Measurements from ENCODE around the gene F11.
"Not testable (repeated sequence)": the region's sequence is repeated elsewhere in the genome, so short reads cannot be mapped to it uniquely, and the experiment has no call there.

Gene F11

DNA sequence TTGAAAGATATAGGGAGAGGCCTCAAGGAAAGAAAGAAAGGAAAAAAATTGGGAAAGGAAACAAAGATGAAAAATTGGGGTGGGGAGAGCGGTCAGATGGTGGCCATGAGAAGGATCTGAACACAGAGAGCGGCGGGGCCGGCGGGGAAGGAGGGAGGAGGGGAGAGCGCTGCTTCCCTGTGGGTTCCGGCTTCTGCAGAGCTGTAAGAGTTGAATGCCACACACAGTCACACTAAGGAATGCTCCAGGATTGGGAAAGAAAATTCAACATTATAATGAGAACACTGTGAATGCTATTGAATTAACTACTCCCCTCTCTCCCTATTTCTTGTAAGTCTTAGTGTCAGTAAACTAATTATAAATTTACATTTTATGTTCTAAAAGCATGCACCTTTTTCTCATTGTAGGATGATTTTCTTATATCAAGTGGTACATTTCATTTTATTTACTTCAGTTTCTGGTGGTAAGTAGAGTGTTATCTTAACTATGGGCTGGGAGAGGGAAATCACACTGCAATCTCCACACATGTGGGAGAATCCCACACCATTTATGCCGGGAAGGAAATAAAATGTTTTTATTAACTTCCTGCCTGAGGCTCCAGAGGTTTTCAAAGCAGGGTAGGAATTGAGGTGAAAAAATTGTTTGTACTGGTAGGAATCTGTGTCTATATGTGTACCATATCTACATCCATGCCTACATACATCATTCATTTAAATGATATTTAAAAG lies 904 bp downstream of the F11 start:
- H3K4me2 ChIP-seq = no peak overlapping the region
- no peaks in the 10 kb centered on the region for H3K27me3 ChIP-seq
- H3K4me1 ChIP-seq = no peaks in the 10 kb centered on the region
- H3K4me3 ChIP-seq = no peak overlapping the region
- H3K9me3 ChIP-seq (replicated peaks in 1 of 11) = no peaks in the 10 kb centered on the region
- H3K36me3 ChIP-seq = no peaks in the 10 kb centered on the region
- no peak for TF ChIP-seq Cebpa-rat (IDR thresholded peaks at IDR 0.05)
- no peak overlapping the region for H3K27ac ChIP-seq
- no peak overlapping the region for H3K9ac ChIP-seq
- H4K20me1 ChIP-seq = no peaks in the 10 kb centered on the region

DNA sequence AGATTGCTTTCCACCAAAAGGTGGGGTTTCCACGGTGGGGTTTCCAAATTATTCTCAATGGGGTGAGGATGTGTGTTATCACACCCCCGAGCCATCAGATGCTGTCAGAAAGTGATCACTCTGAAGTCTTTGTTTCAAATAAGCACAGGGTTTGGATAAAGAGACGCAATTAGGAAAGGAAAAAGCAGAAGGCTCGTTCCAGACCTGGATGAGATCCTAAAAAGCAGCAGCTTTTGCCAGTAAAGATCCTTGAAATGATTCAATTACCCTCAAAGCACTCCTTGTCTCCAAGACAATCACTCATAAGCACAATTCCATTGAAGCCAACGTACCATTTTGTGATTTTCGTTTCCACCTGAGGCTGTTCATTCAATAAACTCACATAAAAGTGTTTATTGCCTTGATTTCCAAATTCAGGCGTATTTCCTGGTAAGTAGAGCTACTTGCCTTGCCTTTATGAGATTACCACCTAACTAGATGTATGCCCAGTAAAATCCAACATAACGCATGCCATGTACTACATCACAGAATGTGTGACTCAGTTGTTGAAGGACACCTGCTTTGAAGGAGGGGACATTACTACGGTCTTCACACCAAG lies 5.2 kb downstream of the F11 start:
- Histone ChIP-seq H3K27ac (no peak overlapping the region), H3K4me3 (no peak overlapping the region), H3K27me3 (no peaks in the 10 kb centered on the region), H3K4me2 (no peak overlapping the region), H3K36me3 (no peaks in the 10 kb centered on the region), H3K9ac (no peak overlapping the region), H3K4me1 (no peaks in the 10 kb centered on the region), H4K20me1 (no peaks in the 10 kb centered on the region), H3K9me3 (replicated peaks in 1 of 11) (no peaks in the 10 kb centered on the region)
- no peak for TF ChIP-seq Cebpa-rat (IDR thresholded peaks at IDR 0.05)

DNA sequence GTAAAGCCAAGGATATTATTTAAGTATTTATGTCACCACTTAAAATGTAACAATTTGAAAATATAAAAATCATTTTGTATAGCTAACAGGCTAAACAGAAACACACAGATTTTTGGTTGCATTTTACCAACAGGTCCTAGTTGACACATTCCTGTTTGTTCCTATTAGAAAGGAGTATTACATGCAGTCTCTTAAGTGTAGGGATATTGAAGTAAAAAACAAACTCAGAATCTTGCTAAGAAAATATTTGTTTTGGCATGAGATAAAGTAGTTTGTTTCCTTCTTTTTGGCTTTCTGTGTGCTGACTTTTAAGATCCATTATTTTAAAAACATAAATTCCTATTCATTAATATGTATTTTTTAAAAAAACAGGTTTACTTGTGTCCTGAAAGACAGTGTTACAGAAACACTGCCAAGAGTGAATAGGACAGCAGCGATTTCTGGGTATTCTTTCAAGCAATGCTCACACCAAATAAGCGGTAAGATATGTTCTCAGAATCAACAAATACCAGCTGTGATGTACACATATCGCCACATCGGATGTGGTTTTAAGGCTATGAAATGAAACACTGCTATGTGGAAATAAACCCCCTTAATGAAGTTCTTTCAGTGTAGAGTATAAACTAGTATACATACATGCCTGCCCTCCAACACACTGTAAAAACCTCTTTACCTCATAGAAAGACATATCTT lies 6.9 kb downstream of the F11 start:
- no peak overlapping the region for H3K27ac ChIP-seq
- no peaks in the 10 kb centered on the region for H3K36me3 ChIP-seq
- H3K9me3 ChIP-seq (replicated peaks in 1 of 11) = no peaks in the 10 kb centered on the region
- no peak for TF ChIP-seq Cebpa-rat (IDR thresholded peaks at IDR 0.05)
- H3K9ac ChIP-seq = no peak overlapping the region
- no peaks in the 10 kb centered on the region for H4K20me1 ChIP-seq
- no peak overlapping the region for H3K4me3 ChIP-seq
- no peaks in the 10 kb centered on the region for H3K27me3 ChIP-seq
- H3K4me2 ChIP-seq = no peak overlapping the region
- no peaks in the 10 kb centered on the region for H3K4me1 ChIP-seq

DNA sequence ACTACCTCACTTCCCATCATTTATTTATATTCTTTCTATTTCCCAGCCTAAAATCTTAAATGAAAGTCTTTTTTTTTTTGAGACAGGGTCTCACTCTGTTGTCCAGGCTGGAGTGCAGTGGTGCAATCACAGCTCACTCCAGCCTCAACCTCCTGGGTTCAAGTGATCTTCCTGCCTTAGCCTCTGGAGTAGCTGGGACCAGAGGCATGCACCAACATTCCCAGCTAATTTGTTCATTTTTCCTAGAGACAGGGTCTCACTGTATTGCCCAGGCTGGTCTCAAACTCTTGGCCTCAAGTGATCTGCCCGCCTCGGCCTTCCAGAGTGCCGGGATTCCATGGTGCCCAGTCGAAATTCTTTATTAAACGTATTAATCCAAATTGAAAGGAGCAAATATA lies 7.4 kb downstream of the F11 start:
- not testable (repeated sequence) for H3K4me3 ChIP-seq; H3K27ac ChIP-seq; H4K20me1 ChIP-seq; H3K4me2 ChIP-seq; H3K9me3 ChIP-seq (replicated peaks in 1 of 11); H3K36me3 ChIP-seq; H3K27me3 ChIP-seq; H3K9ac ChIP-seq; H3K4me1 ChIP-seq

DNA sequence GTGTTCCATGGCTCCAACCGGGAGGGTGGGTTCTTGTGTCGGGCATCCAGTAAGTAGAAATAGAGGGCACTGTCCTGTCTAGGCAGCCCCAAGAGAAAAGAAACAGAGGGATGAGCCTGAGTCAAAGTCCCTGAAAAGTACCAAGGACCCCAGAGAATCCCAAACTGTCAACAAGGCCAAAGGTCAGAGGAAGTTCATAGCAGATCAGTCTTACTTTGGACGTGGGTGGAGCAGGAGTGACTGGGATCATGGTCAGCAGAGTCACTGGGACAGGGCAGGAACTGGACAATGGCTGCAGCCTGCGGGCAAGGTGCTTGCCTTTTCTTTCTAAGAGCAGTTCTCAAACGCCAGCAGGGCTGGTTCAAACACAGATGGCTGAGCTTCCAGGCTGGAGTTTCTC lies 17.3 kb downstream of the F11 start:
- TF ChIP-seq Cebpa-rat (IDR thresholded peaks at IDR 0.05) = no peak
- H3K4me3 ChIP-seq = no peak overlapping the region
- no peaks in the 10 kb centered on the region for H4K20me1 ChIP-seq
- H3K27ac ChIP-seq = no peak overlapping the region
- 0 out of 20 replicates have a peak, but pooled peaks cover 0 to 5% (median 0%) of the 10 kb centered on the region in 10 experiments for H3K4me1 ChIP-seq
- H3K9ac ChIP-seq = no peak overlapping the region
- no peaks in the 10 kb centered on the region for H3K36me3 ChIP-seq
- no peaks in the 10 kb centered on the region for H3K27me3 ChIP-seq
- no peaks in the 10 kb centered on the region for H3K9me3 ChIP-seq (replicated peaks in 1 of 11)
- no peak overlapping the region for H3K4me2 ChIP-seq

DNA sequence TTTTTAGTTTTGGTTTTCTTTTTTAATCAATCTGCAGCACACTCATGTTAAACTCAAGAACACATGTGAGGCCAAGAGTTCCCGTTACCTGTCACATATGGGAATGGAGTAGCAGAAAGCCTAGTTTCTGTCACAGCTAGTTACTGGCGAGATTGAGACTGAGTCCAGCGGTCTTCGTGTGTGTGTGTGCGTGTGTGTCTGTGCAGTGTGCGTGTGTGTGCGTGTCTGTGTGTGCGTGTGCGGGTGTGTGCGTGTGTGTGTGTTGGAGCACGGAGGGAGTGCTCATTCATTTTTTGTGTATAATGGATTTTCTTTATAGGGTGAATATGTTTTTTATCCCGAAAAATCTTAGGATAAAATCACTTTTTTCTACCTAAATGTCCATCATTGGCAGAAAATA lies 19.2 kb downstream of the F11 start:
- H3K36me3 ChIP-seq = no peaks in the 10 kb centered on the region
- no peak overlapping the region for H3K4me3 ChIP-seq
- H3K4me1 ChIP-seq = no peaks in the 10 kb centered on the region
- no peaks in the 10 kb centered on the region for H3K27me3 ChIP-seq
- H3K27ac ChIP-seq = no peak overlapping the region
- H3K9me3 ChIP-seq (replicated peaks in 1 of 11) = no peaks in the 10 kb centered on the region
- H4K20me1 ChIP-seq = no peaks in the 10 kb centered on the region
- H3K9ac ChIP-seq = no peak overlapping the region
- TF ChIP-seq Cebpa-rat (IDR thresholded peaks at IDR 0.05) = no peak
- H3K4me2 ChIP-seq = no peak overlapping the region

DNA sequence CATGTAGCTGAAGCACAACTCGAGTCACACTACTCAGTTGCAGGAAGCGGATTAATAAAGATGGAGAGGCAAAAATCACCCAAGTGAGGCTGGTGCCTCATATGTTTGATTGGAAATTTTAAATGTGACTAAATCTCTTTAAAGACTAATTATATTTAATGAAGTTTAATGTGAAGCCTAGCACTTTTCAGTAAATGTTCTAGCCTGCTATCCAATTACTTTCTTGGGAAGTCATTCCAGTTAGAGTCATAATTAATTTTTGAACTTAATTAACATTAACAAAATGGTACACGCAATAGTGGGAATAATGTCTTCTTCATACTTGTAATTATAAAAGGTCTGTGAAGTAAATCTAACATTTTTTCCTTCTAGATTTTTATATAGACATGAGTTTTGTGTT lies 20.6 kb downstream of the F11 start:
- no peak overlapping the region for H3K4me3 ChIP-seq
- no peaks in the 10 kb centered on the region for H3K36me3 ChIP-seq
- no peak overlapping the region for H3K27ac ChIP-seq
- no peak for TF ChIP-seq Cebpa-rat (IDR thresholded peaks at IDR 0.05)
- no peaks in the 10 kb centered on the region for H3K9me3 ChIP-seq (replicated peaks in 1 of 11)
- H3K4me2 ChIP-seq = no peak overlapping the region
- H3K4me1 ChIP-seq = no peaks in the 10 kb centered on the region
- no peaks in the 10 kb centered on the region for H3K27me3 ChIP-seq
- H4K20me1 ChIP-seq = no peaks in the 10 kb centered on the region
- no peak overlapping the region for H3K9ac ChIP-seq

DNA sequence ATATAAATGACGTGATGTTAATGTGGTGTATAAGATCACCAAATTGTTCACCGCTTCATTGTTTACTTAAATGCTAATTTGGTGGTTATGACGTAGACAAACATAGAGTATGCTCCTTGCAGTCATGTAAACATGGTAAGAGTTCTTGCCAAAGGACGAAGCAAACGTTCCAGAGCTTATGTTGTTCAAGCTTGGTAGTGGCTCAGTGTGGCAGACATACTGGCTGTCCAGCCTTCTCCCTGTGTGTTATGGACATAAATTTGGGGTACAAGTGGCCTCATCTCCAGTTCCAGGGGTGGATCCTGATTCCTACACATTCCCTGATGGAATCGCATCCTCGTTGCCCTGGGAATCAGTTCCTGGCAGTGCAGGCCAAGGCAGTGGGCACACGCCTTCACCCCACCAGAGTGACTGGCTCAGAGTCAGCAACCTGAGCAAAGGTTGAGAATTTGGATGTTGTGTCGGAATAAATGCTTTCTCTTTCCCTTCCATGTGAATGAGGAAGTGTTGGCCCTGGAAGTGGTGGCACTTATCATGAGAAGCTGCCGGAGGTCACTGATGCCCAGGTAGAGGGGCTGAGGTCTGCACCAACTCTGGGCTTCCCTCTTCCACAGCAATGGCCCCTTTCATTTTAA lies 25.4 kb downstream of the F11 start:
- H3K27ac ChIP-seq = no peak overlapping the region
- no peak for TF ChIP-seq Cebpa-rat (IDR thresholded peaks at IDR 0.05)
- H3K36me3 ChIP-seq = no peaks in the 10 kb centered on the region
- H3K9me3 ChIP-seq (replicated peaks in 1 of 11) = no peaks in the 10 kb centered on the region
- no peaks in the 10 kb centered on the region for H3K27me3 ChIP-seq
- H3K4me1 ChIP-seq = no peaks in the 10 kb centered on the region
- no peak overlapping the region for H3K9ac ChIP-seq
- no peak overlapping the region for H3K4me3 ChIP-seq
- no peaks in the 10 kb centered on the region for H4K20me1 ChIP-seq
- no peak overlapping the region for H3K4me2 ChIP-seq

DNA sequence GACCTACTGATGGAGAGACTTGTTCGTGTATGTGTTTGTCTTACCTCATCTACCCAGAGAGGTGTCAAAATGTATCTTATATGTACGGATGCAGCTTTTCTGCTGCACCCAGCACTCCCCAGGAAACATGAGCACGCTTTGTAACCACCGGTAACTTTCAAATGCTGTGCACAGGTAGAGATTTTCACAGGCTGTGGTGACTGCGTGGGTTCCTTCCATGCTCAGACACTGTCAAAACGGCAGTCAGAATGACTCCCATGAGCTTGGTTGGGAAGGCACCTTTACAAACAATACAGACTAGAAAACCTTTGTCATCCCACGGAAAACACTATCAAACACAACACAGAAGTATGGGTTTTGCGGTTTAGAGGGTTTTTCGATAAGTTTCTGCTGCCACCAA lies 28.2 kb downstream of the F11 start:
- H3K4me1 ChIP-seq = no peaks in the 10 kb centered on the region
- no peak overlapping the region for H3K4me2 ChIP-seq
- H3K4me3 ChIP-seq = no peak overlapping the region
- H3K36me3 ChIP-seq = no peaks in the 10 kb centered on the region
- peaks cover 10 to 15% (median 13%) of the 10 kb centered on the region in 11 experiments; a peak in 20 of 22 replicates for H3K27me3 ChIP-seq
- H4K20me1 ChIP-seq = no peaks in the 10 kb centered on the region
- no peak for TF ChIP-seq Cebpa-rat (IDR thresholded peaks at IDR 0.05)
- H3K9ac ChIP-seq = no peak overlapping the region
- no peaks in the 10 kb centered on the region for H3K9me3 ChIP-seq (replicated peaks in 1 of 11)
- H3K27ac ChIP-seq = no peak overlapping the region

Data from BLaER1 treated with 17β-estradiol and CSF1 and Interleukin-3, amounts not matched to agents 10 nM and 100 nM (cell line).